NCI-H2227 (cell line): ENCODE data around the gene ALPG.
"Not testable (repeated sequence)": the region's sequence is repeated elsewhere in the genome, so short reads cannot be mapped to it uniquely, and the experiment has no call there.

Source experiments
- DNase-seq: peaks from one replicate; lab custom pipeline; 2025; ENCODE audit not compliant: unreplicated experiment; lab: John Stamatoyannopoulos, UW

The ALPG gene

GRCh38 chr2:232438951-232439757, 32.5 kb downstream of the ALPG start:
- DNase-seq, result peak; percentile 28

GRCh38 chr2:232439758-232440135, 33.1 kb downstream of the ALPG start:
- no peak for DNase-seq

- DNase-seq, result peak; percentile 89
Observed at GRCh38 chr2:232440220-232441018, 33.8 kb downstream of the ALPG start.

- DNase-seq, result no peak
Observed at GRCh38 chr2:232441147-232441651, 34.6 kb downstream of the ALPG start.

- DNase-seq, result not testable (repeated sequence)
Observed at GRCh38 chr2:232441922-232442321, 35.3 kb downstream of the ALPG start.

- DNase-seq, result not testable (repeated sequence)
Observed at GRCh38 chr2:232442431-232442830, 35.8 kb downstream of the ALPG start.

GRCh38 chr2:232443047-232443446, 36.4 kb downstream of the ALPG start:
- not testable (repeated sequence) for DNase-seq

GRCh38 chr2:232443669-232444408, 37.2 kb downstream of the ALPG start:
- not testable (repeated sequence) for DNase-seq

GRCh38 chr2:232444409-232445148, 37.9 kb downstream of the ALPG start:
- DNase-seq, result peak; percentile 35

GRCh38 chr2:232445149-232445885, 38.7 kb downstream of the ALPG start:
- DNase-seq, result not testable (repeated sequence)

- not testable (repeated sequence) for DNase-seq
Observed at GRCh38 chr2:232446266-232446777, 39.7 kb downstream of the ALPG start.

GRCh38 chr2:232447091-232447620, 40.5 kb downstream of the ALPG start:
- no peak for DNase-seq

GRCh38 chr2:232447638-232448303, 41.1 kb downstream of the ALPG start:
- DNase-seq, result no peak

GRCh38 chr2:232448304-232448690, 41.7 kb downstream of the ALPG start:
- peak; percentile 12 for DNase-seq

GRCh38 chr2:232449964-232450363, 43.3 kb downstream of the ALPG start:
- no peak for DNase-seq

GRCh38 chr2:232451645-232452044, 45.0 kb downstream of the ALPG start:
- not testable (repeated sequence) for DNase-seq

GRCh38 chr2:232454630-232455029, 48.0 kb downstream of the ALPG start:
- no peak for DNase-seq

- no peak for DNase-seq
Observed at GRCh38 chr2:232455426-232456255, 49.0 kb downstream of the ALPG start, which contains the start of gene ALPI. TSS of gene ALPI (plus strand) at chr2:232456153. CDS start at chr2:232456200, 47 bp downstream.
